Measurements from ENCODE around the gene MGRN1.

Gene MGRN1

DNA sequence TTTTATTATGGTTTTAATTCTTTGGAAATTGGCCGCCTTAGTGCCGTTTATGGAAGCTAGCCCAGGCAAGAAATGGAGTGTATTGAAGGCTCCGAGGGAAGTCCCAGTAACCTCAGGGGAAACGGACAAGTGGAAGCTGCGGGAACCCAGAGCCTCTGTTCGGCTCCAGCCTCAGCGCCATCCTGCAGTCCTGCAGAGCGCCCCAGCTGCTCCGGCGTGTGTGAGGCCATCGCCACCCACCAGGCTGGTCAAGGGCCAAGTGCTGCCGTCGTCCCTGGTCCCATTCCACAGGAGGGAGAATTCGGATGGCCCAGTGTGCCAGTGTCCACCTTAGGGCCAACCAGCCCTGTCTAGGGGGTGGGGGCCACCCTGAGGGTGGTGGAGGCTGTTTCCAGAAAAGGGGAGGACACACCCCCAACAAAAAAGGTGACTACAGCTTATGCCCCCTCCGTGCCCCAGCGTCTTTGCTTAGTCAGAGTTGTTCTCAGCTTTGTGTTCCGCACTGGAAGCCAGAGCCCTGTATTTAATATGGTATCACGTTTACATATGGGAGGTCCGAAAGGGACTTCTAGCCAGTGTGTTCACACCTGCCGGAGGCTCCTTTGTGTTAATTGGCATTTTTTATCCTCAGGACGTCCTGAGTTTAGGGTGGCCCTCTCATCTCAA, 13.0 kb downstream of the MGRN1 start:
- Histone ChIP-seq H3K9ac (ENCODE audit: insufficient read length, low read depth) (peak overlapping the region; percentile 21), H3K4me3 (ENCODE audit: insufficient read length, low read depth) (no peak overlapping the region), H3K4me1 (ENCODE audit: insufficient read depth, insufficient read length) (peaks cover 16% of the 10 kb centered on the region), H3K9me3 (ENCODE audit: insufficient read depth, low read length) (no peaks in the 10 kb centered on the region), H3K27me3 (ENCODE audit: insufficient read depth, insufficient read length) (no peaks in the 10 kb centered on the region), H3K36me3 (ENCODE audit: insufficient read depth, insufficient read length, low read length) (peaks cover 47% of the 10 kb centered on the region)
- no peak for DNase-seq (ENCODE audit: low read depth, low spot score)
- TF ChIP-seq ZNF274 (IDR thresholded peaks at IDR 0.05; ENCODE audit: low read depth, low read length) (no peak), YY1 (IDR thresholded peaks at IDR 0.05; ENCODE audit: insufficient read depth, insufficient read length) (no peak), SUZ12 (IDR thresholded peaks at IDR 0.05; ENCODE audit: extremely low read depth, insufficient read depth, insufficient read length) (no peak)

DNA sequence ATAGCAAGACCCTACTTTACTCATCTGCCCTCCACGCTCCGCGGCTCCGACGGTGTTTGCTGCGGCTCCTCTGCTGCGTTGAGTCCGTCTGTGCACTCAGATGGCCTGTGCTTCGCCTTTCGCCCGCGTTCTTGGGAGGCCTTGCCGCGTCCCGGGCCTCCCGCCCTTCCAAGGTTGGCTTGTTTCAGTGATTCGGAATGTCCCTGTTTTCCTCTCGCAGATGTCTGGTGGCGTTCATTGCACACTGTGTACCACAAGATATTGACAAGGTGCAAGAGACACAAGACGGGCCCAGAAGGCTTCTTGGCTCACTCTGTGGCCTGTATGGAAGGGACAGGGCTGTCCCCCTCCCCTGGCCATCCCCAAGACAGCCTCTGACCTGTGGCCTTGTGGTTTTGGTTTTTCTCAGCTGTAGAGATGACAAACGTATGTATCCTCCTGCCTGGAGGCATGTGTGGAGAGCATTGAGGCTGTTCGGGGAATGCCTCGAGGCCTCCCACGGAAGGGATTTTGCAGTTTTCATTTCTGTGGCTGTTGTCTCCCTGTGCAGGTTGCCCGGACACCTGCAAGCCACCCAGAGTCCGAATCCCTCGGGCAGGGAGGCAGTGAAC, 15.4 kb downstream of the MGRN1 start:
- no peak overlapping the region for H3K9ac ChIP-seq (ENCODE audit: insufficient read length, low read depth)
- H3K36me3 ChIP-seq (ENCODE audit: insufficient read depth, insufficient read length, low read length), result peaks cover 45% of the 10 kb centered on the region

DNA sequence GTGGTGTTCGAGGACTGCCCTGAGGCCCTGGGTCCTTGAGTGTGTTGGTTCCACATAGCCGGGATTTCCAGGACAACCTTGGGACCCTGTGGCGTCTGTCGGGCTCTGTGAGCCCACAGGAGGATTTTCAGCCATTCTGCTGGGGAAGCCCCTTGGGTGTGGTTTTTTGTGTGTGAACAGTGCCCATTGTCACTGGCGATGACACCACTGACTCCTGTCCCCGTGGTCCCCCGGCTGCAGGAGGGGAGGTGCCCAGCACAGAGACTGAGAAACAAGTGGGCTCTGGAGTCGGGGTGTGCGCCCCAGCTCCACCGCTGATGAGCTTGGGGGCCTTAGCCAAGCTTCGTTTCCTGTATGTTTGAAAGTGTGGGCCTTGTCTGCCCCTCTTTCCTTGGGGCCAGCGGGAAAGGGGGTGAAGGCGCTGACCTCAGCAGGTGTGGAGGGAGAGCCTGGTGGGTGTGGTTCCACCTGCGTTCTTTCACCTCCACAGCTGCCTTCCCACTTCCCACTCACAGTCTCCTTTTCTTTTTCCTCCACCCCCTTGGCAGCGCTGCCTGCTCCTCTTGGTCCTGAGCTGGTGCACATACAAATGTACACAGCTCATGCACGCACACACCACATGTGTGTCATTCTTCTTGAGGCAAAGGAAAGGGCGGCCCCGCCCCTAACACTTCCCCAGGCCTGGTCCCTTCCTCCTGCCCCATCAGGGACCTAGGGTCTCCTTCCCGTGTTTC, 16.1 kb downstream of the MGRN1 start:
- DNase-seq (ENCODE audit: low read depth, low spot score), result no peak
- TF ChIP-seq ZNF274 (IDR thresholded peaks at IDR 0.05; ENCODE audit: low read depth, low read length) (no peak), SUZ12 (IDR thresholded peaks at IDR 0.05; ENCODE audit: extremely low read depth, insufficient read depth, insufficient read length) (no peak), YY1 (IDR thresholded peaks at IDR 0.05; ENCODE audit: insufficient read depth, insufficient read length) (no peak)
- Histone ChIP-seq H3K9me3 (ENCODE audit: insufficient read depth, low read length) (no peaks in the 10 kb centered on the region), H3K9ac (ENCODE audit: insufficient read length, low read depth) (no peak overlapping the region), H3K4me3 (ENCODE audit: insufficient read length, low read depth) (no peak overlapping the region), H3K36me3 (ENCODE audit: insufficient read depth, insufficient read length, low read length) (peaks cover 44% of the 10 kb centered on the region), H3K27me3 (ENCODE audit: insufficient read depth, insufficient read length) (no peaks in the 10 kb centered on the region), H3K4me1 (ENCODE audit: insufficient read depth, insufficient read length) (peaks cover 14% of the 10 kb centered on the region)

More for the DNA sequence above, 15.4 kb downstream of the MGRN1 start:
- DNase-seq (ENCODE audit: low read depth, low spot score), result no peak
- no peaks in the 10 kb centered on the region for H3K27me3 ChIP-seq (ENCODE audit: insufficient read depth, insufficient read length)
- H3K4me3 ChIP-seq (ENCODE audit: insufficient read length, low read depth), result no peak overlapping the region
- TF ChIP-seq ZNF274 (IDR thresholded peaks at IDR 0.05; ENCODE audit: low read depth, low read length) (no peak), SUZ12 (IDR thresholded peaks at IDR 0.05; ENCODE audit: extremely low read depth, insufficient read depth, insufficient read length) (no peak), YY1 (IDR thresholded peaks at IDR 0.05; ENCODE audit: insufficient read depth, insufficient read length) (no peak)
- no peaks in the 10 kb centered on the region for H3K9me3 ChIP-seq (ENCODE audit: insufficient read depth, low read length)
- peaks cover 14% of the 10 kb centered on the region for H3K4me1 ChIP-seq (ENCODE audit: insufficient read depth, insufficient read length)

DNA sequence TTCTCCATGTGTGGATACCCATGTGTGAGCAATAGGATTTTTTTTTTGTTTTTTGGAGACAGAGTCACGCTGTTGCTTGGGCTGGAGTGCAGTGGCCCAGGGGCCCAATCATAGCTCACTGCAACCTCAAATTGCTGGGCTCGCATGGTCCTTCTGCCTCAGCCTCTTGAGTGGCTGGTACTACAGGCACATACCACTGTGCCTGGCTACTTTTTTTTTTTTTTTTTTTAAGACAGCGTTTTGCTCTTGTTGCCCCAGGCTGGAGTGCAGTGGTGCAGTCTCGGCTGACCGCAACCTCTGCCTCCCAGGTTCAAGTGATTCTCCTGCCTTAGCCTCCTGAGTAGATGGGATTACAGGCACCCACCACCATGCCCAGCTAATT, 16.7 kb downstream of the MGRN1 start:
- TF ChIP-seq ZNF274 (IDR thresholded peaks at IDR 0.05; ENCODE audit: low read depth, low read length) (no peak), YY1 (IDR thresholded peaks at IDR 0.05; ENCODE audit: insufficient read depth, insufficient read length) (no peak), SUZ12 (IDR thresholded peaks at IDR 0.05; ENCODE audit: extremely low read depth, insufficient read depth, insufficient read length) (no peak)
- H3K9ac ChIP-seq (ENCODE audit: insufficient read length, low read depth), result no peak overlapping the region
- H3K36me3 ChIP-seq (ENCODE audit: insufficient read depth, insufficient read length, low read length), result peaks cover 46% of the 10 kb centered on the region

DNA sequence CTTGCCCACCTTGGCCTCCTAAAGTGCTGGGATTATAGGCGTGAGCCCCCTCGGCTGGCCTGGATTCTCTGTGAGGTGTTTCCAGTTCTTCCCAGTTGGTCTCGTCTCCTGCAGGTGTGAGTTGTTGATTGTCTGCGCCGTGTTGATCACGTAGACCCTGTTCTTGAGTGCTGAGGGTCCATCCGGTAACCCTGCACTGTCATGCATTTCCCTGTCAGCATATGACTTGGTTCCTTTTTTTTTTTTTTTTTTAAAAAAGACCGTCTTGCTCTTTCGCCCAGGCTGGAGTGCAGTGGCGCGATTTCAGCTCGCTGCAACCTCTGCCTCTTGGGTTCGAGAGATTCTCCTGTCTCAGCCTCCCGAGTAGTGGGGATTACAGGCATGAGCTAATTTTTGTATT, 17.3 kb downstream of the MGRN1 start:
- H3K9ac ChIP-seq (ENCODE audit: insufficient read length, low read depth), result no peak overlapping the region
- no peaks in the 10 kb centered on the region for H3K9me3 ChIP-seq (ENCODE audit: insufficient read depth, low read length)
- H3K36me3 ChIP-seq (ENCODE audit: insufficient read depth, insufficient read length, low read length), result peaks cover 47% of the 10 kb centered on the region
- TF ChIP-seq ZNF274 (IDR thresholded peaks at IDR 0.05; ENCODE audit: low read depth, low read length), result no peak
- no peak for TF ChIP-seq YY1 (IDR thresholded peaks at IDR 0.05; ENCODE audit: insufficient read depth, insufficient read length)
- no peak for TF ChIP-seq SUZ12 (IDR thresholded peaks at IDR 0.05; ENCODE audit: extremely low read depth, insufficient read depth, insufficient read length)
- no peaks in the 10 kb centered on the region for H3K27me3 ChIP-seq (ENCODE audit: insufficient read depth, insufficient read length)
- H3K4me1 ChIP-seq (ENCODE audit: insufficient read depth, insufficient read length), result peaks cover 14% of the 10 kb centered on the region
- H3K4me3 ChIP-seq (ENCODE audit: insufficient read length, low read depth), result no peak overlapping the region
- no peak for DNase-seq (ENCODE audit: low read depth, low spot score)

More for the DNA sequence above, 16.7 kb downstream of the MGRN1 start:
- peaks cover 14% of the 10 kb centered on the region for H3K4me1 ChIP-seq (ENCODE audit: insufficient read depth, insufficient read length)
- H3K27me3 ChIP-seq (ENCODE audit: insufficient read depth, insufficient read length), result no peaks in the 10 kb centered on the region
- H3K9me3 ChIP-seq (ENCODE audit: insufficient read depth, low read length), result no peaks in the 10 kb centered on the region
- no peak for DNase-seq (ENCODE audit: low read depth, low spot score)
- H3K4me3 ChIP-seq (ENCODE audit: insufficient read length, low read depth), result no peak overlapping the region

DNA sequence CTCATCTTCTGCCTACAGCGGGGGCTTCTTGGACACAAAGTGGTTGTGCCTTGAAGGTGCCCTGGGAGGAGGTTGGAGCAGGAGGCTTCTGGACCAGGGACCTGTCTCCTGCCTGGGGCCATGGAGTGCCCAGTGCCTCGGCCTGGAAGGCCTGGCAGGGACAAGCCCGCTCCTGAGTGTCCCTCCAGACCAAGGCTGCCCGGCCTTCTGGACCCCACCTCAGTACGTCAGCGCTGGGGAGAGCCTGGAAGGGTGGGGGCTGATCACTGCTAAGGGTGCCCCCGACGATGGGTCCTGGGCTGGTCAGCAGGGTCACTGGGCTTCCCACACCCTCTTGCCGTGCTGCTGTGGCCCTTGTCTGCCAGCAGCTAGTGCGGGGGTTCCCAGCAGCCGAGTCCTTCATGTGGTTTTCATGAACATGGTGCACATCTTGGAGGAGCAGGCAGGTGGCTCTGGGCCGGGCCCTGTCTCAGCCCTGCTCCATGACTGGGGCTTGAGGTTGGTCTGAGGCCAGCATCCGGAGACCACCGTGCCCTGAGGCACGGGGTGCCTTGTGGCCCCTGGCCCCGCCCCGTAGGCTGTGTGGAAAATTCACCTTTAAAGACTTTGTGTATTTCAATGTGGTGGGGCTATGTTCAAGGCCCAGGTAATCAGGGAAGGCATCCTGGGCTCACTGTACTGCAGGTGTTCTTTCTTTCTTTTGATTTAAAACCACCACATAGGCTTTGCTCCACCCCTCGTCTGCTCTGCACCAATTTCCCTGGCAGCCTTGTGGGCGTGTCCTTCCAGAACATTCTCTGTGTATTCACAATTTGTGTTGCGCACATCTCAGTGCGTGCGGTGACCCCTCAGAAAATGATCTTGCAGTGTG, 22.4 kb downstream of the MGRN1 start:
- Histone ChIP-seq H3K27me3 (ENCODE audit: insufficient read depth, insufficient read length) (no peaks in the 10 kb centered on the region), H3K9ac (ENCODE audit: insufficient read length, low read depth) (no peak overlapping the region), H3K4me3 (ENCODE audit: insufficient read length, low read depth) (no peak overlapping the region), H3K36me3 (ENCODE audit: insufficient read depth, insufficient read length, low read length) (peaks cover 61% of the 10 kb centered on the region), H3K4me1 (ENCODE audit: insufficient read depth, insufficient read length) (peaks cover 2% of the 10 kb centered on the region), H3K9me3 (ENCODE audit: insufficient read depth, low read length) (no peaks in the 10 kb centered on the region)
- DNase-seq (ENCODE audit: low read depth, low spot score), result no peak
- TF ChIP-seq ZNF274 (IDR thresholded peaks at IDR 0.05; ENCODE audit: low read depth, low read length) (no peak), SUZ12 (IDR thresholded peaks at IDR 0.05; ENCODE audit: extremely low read depth, insufficient read depth, insufficient read length) (no peak), YY1 (IDR thresholded peaks at IDR 0.05; ENCODE audit: insufficient read depth, insufficient read length) (no peak)

Data from NT2/D1 (cell line).